Thoracic aorta (tissue), 2 donors: ENCODE measurements around the gene TMC2. TPM values are rescaled to one million over a fixed set of nuclear protein-coding genes. Genes with fewer than 3 reads are reported as not detected.

Experiments
- ATAC-seq: fragments of 150-250 bp; one replicate; pipeline ENCODE4 v1.8.0; 2017; ENCODE audit warnings: low read depth; ENCODE audit not compliant: insufficient number of reproducible peaks, low FRiP score
- DNase-seq: peaks from one replicate; pipeline ENCODE4 v3.0.0-alpha.2; 2020; ENCODE audit warnings: low spot score
- H3K27ac ChIP-seq, 2 donors: fragments of 200-600 bp; sonication (generic); 1 replicate in 1 of 2; 2 replicates in 1 of 2; pipeline ENCODE4 v1.5.1; 2016; ENCODE audit warnings: mild to moderate bottlenecking in 2 of 2, moderate library complexity in 2 of 2
- H3K27me3 ChIP-seq: fragments of 200-600 bp; sonication (generic); replicated peaks from 2 replicates; pipeline ENCODE4 v1.6.0; 2016; ENCODE audit warnings: mild to moderate bottlenecking; ENCODE audit not compliant: insufficient read depth
- H3K36me3 ChIP-seq: fragments of 200-600 bp; sonication (generic); one replicate; pipeline ENCODE4 v1.5.1; 2016
- H3K4me1 ChIP-seq, 2 donors: fragments of 200-600 bp; sonication (generic); 1 replicate in 1 of 2; 2 replicates in 1 of 2; pipeline versions ENCODE4 v1.5.1 to v1.6.0; 2016; ENCODE audit warnings: low read depth in 2 of 2, mild to moderate bottlenecking in 1 of 2; ENCODE audit not compliant: control insufficient read depth in 1 of 2
- H3K4me3 ChIP-seq: fragments of 200-600 bp; sonication (generic); 2 replicates; pipeline ENCODE4 v1.5.1; 2016; ENCODE audit warnings: mild to moderate bottlenecking
- H3K9me3 ChIP-seq: fragments of 200-600 bp; sonication (generic); 2 replicates; pipeline ENCODE4 v1.5.1; 2016
- CTCF ChIP-seq: fragments of 200-600 bp; sonication (generic); IDR thresholded peaks from one replicate; pipeline ENCODE4 v1.5.1; 2019; ENCODE audit warnings: antibody characterized with exemption
- total RNA-seq, 2 donors: library from RNA; depleted of rRNA; stranded (reverse); fragments of >200 nt; gene quantifications; one replicate each; pipeline versions ENCODE4 v1.1.0 to v1.2.3, GENCODE V29; 2016

The TMC2 gene
- total RNA-seq, 2 donors from 2014 or later = not detected

DNA sequence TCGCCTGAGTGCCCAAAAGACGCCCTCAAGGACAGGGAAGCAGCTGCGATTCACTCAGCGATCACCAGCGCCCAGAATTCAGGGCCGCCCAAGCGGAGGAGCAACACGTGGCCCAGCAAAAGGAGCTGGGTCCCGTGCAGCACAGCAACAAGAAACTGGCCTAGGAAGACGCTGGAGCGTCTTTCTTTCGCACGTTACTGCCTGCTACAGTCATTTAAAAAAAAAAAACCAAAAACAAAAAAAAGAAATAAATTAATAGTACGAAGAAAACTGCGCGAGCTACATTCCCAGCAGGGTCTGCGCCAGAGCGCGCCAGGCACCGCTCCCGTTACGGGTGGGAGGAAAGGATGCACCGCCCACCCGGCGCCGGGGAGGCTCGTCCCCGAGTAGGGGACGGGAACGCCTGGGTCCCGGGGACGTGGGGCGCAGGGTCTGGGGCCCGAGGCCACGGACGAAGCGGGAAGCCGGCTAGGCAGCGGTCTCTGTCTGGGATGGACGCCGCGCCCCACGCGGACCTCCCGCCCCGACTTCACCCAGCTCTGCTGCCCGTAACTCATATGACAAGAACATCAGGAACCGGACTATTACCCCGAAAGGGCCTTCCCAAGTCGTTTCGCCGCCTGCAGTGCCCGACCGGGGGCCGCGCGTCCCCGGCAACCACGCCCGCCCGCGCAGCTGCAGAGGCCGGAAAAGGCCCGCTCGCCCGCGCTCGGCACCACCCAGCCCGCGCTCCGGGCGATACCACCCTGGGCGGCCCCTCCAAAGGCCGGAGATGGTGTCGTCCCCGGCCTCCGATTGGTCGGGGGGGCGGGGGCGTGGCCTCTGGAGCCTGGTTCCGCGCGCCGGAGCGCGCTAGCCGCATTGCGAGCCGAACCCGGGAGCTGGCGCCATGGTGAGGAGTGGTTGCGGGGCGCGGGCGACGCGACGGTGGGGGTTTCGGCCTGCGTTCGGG is 115.7 kb downstream of the TMC2 start, which contains the start of gene NOP56:
NOP56 (plus strand) TSS at position 861 of the 952 bp plus-strand sequence; CDS start at position 890, 29 bp downstream.
- Histone ChIP-seq H3K4me1 (peaks cover 8 to 26% of the 10 kb centered on the region in 2 donors), H3K27me3 (no peaks in the 10 kb centered on the region), H3K27ac (peak within 1 kb of the TSS; percentile 89 to 92), H3K9me3 (no peaks in the 10 kb centered on the region), H3K4me3 (peak within 1 kb of the TSS; percentile 96), H3K36me3 (peaks cover 29% of the 10 kb centered on the region)
- DNase-seq (peak; percentile 64), ATAC-seq (peak; percentile 91)
- no peak for TF ChIP-seq CTCF

DNA sequence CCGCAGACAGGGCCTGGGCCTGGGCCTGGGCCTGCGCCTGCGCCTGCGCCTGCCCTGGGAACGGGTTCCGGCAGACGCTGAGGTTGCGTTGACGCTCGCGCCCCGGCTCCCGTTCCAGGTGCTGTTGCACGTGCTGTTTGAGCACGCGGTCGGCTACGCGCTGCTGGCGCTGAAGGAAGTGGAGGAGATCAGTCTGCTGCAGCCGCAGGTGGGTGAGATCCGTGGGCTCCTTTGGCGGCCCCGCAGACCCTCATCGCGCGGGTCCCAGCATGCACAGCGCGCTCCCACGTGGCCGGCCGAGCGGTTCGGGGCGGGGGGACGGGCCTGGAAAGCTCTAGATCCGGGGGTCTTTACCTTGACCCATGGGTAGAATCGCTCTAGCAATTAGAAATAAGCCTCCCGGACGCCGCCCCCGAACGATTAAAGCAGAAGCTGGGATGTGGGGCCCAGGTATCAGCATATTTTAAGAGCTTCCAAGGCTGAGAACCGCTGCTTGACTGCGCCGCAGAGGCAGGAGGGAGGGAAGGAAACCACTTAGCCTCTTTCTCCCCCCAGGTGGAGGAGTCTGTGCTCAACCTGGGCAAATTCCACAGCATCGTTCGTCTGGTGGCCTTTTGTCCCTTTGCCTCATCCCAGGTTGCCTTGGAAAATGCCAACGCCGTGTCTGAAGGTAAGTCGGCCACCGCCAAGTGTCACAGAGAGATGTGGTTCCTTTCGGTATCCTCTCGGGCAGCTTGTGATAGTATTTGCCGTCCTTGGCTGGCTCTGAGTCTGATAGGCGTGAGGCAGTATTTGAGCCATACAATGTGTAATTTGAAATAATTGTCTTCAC is 116.6 kb downstream of the TMC2 start:
- Histone ChIP-seq H3K9me3 (no peaks in the 10 kb centered on the region), H3K27me3 (no peaks in the 10 kb centered on the region), H3K27ac (peak overlapping the region; percentile 53 to 89), H3K36me3 (peaks cover 34% of the 10 kb centered on the region), H3K4me3 (peak overlapping the region; percentile 96), H3K4me1 (peaks cover 8 to 26% of the 10 kb centered on the region in 2 donors)
- TF ChIP-seq CTCF = no peak
- ATAC-seq (no peak), DNase-seq (no peak)

DNA sequence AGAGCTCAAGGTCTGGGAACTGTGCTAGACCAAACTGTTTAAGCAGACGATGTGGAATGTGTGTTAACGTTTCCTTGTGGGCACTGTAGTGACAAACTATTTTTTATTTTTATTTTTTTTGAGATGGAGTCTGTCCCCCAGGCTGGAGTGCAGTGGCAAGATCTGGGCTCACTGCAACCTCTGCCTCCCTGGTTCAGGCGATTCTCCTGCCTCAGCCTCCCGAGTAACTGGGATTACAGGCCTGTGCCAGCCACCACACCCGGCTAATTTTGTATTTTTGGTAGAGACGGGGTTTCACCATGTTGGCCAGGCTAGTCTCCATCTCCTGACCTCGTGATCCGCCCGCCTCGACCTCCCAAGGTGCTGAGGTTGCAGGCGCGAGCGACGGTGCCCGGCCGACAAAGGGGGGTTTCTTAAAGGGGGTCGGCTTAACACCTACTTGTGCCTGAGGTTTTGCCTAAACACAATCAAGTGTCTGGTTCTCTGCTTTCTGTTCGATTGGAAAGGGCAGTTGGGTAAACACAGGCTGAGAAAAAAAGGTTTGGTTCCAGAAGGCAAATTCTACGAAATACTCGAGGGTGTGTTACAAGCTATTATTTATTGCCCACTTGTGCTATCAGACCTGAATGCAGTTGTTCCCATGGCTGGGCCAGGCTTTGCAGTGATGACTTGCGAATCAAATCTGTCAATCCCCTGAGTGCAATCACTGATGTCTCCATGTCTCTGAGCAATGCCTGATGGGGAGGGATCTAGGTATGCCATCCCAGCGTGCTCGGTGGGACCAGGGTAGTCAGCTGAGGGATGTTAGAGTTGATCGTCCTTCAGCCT is 117.4 kb downstream of the TMC2 start:
- no peak for TF ChIP-seq CTCF
- H3K9me3 ChIP-seq = no peaks in the 10 kb centered on the region
- peak overlapping the region; percentile 96 for H3K4me3 ChIP-seq
- peaks cover 40% of the 10 kb centered on the region for H3K36me3 ChIP-seq
- peaks cover 8 to 26% of the 10 kb centered on the region in 2 donors for H3K4me1 ChIP-seq
- H3K27ac ChIP-seq = no peak overlapping the region
- DNase-seq (no peak), ATAC-seq (no peak)
- H3K27me3 ChIP-seq = no peaks in the 10 kb centered on the region

- no peak for TF ChIP-seq CTCF
- peaks cover 45% of the 10 kb centered on the region for H3K36me3 ChIP-seq
- H3K4me1 ChIP-seq = peaks cover 8 to 26% of the 10 kb centered on the region in 2 donors
- no peaks in the 10 kb centered on the region for H3K27me3 ChIP-seq
- ATAC-seq (no peak), DNase-seq (no peak)
- no peaks in the 10 kb centered on the region for H3K9me3 ChIP-seq
- H3K4me3 ChIP-seq = no peak overlapping the region
- H3K27ac ChIP-seq = no peak overlapping the region
These were observed 118.0 kb downstream of the TMC2 start for GRCh38 chr20:2654384-2654822.
